ENCODE results near the gene SLC35E4.

GRCh38 chr22:30667107-30667493 is 31.5 kb downstream of the SLC35E4 start:
- TF ChIP-seq CTCF (conservative IDR thresholded peaks at IDR 0.05) (no peak), ZFX (IDR thresholded peaks at IDR 0.05) (no peak)

Data from C4-2B (cell line).